Kidney capillary endothelial cell (primary cell): Measurements from ENCODE around the gene TMEM17.
A peak's percentile ranks its signal among the peaks of the same experiment; 100 is the strongest.

Experiments
- DNase-seq: peaks from one replicate; pipeline ENCODE4 v3.0.0-alpha.2; 2018; ENCODE audit warnings: low spot score

Gene TMEM17

GRCh38 chr2:62472312-62472711 is 33.7 kb downstream of the TMEM17 start:
- no peak for DNase-seq

DNA sequence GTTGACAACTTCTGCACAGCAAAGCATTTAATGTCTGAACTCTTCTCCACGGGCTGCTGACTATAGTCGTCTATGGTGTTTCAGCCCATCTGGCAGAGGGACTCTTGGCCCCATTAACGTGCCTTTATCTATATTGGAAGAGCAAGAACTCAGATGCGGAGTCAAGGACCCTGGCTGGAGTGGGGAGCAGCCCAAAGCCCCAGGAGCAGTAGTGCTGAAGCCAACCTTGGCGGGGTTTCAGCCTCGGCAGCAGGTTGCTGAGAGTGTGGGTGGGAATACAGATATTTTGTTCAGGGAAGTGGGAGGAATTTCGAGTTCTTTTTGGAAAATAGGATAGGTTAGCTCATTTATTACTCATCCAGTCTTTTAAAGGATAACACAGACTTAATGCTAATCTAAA is 34.2 kb downstream of the TMEM17 start:
- no peak for DNase-seq

DNA sequence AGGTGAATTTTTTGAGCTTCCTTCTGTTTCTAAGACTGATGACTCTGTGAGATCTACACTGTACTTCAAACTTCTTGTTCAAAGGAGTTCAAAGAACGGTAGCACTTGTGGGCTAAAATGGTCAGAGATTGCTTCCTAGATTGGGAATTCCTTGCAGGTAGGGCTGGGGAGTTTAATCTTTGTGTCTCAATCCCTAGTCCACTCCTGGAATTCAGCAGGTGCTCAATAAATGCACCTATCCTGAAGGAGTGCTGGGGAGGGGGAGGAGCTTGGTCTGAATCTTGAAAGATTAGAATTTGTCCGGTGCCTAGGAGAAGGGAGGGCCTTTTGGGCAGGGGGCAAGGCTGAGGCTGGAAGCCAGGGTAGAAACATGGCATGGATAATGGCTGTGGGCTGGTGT is 34.6 kb downstream of the TMEM17 start:
- DNase-seq = no peak

DNA sequence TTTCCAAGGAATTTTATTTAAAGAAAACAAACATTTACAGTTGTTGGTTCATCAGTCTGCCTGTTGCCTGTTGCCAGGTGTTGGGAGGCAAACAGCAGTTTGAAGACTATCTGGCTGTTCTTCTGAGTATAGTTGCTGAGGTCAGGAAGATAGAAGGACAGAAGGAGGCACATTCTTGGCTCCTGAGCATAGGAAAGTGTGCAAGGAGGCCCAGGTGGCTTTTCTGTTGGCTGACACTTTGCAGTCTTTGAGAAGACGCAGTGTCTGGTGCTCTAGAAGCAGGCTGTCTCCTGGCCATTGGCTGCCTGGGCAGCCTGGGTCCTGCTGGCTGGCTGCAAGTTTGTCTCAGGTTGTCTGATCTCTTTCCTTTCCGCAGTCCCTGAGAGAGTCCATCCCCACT is 36.4 kb downstream of the TMEM17 start:
- no peak for DNase-seq

GRCh38 chr2:62469114-62469513 is 36.9 kb downstream of the TMEM17 start:
- no peak for DNase-seq

DNA sequence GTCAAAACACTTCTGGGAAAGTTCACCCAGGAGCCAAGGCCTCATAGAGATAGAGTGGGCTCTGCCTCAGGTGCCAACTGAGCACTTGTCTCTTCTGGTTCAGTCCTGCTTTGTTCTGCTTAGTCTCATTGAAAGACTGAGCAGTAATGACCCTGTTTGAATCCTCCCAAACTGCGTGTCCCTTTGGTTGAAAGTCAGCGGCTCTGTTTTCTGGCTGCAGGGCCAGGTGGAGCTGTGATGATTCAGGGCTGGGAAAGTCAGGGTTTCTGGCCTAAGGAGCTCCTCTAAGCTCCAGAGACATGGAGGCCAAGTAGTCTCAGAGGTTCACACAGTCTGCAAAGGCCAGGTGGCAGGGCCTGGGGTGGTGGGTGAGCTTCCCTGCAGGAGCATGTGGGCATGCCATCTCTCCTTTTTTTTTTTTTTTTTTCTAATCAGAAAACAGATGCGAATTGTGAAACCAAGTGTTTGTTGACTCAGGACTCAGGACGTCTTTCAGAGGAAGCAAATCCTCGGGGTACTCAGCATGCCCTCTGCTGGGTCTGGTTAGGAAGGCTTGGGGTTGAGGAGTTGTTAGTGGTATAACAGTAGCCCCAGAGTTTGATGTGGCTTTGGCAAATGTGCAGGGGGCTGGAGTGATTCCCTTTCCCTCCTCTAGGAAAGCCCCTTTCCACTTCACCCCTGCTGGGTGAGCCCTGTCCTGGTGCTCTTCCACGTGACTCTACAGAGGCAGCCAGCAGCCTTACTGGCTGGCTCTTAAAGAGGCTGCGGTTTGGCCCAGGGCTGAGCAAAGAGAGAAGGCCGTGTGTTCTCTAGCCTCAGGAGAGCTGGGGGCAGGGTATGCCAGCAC is 38.3 kb downstream of the TMEM17 start:
- no peak for DNase-seq

DNA sequence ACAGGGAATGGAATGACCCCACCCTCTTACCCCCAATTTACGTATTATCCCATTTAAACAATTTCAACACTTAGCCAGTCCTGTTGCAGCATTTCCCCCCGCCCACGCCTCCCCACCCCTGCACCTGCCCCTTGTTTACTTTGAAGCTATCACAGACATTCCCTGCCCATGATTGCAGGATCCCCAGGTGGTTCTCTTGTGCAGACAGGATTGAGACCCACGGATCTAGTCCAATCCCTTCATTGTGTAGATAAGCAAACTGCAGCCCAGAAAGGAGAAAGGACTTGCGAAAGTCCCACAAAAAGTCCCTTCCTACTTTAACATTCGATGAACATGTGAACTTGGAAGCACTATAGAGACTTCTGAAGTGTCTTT is 38.9 kb downstream of the TMEM17 start:
- no peak for DNase-seq

DNA sequence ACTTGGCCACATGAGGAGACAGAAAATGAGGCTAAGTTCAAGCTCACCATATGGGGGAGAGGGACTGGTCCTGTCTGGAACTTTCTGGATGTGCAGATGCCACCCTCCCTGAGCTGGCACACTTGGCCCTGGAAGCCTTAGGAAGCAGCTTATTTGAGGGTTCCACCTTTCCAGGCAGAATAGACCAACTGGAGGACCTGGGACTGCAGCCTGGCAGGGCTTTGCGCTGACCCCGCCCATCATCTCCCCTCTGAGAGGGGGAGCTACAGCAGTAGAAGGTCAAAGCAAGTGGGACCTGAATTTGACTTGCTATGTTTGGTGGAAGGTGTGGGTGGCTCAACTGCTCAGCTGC is 39.5 kb downstream of the TMEM17 start:
- no peak for DNase-seq

- DNase-seq = no peak
These were observed 40.1 kb downstream of the TMEM17 start for GRCh38 chr2:62465741-62466502.

DNA sequence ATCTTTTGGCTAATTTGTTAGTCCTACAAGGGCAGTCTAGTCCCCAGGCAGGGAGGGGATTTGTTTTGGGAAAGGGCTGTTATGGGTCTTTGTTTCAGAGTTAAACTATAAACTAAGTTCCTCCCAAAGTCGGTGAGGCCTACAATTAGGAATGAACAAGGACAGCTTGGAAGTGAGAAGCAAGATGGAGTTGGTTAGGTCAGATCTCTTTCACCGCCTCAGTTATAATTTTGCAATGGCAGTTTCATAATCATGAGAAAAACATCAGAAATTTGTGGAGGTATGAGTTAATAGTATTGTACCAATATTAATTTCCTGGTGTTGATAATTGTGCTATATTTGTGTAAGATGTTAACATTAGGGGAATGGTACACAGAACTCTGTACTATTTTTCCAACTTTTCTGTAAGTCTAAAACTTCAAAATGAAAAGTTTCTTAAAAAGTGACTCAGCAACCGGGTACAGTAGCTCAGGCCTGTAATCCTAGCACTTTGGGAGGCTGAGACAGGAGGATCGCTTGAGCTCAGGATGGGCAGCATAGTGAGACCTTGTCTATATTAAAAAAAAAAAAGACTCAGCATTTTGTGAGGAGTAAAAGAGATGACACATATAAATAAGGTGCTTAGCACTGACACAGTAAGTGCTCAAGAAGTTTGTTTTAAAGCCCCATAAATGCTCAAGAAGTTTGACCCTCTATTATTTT is 40.8 kb downstream of the TMEM17 start:
- DNase-seq = no peak

DNA sequence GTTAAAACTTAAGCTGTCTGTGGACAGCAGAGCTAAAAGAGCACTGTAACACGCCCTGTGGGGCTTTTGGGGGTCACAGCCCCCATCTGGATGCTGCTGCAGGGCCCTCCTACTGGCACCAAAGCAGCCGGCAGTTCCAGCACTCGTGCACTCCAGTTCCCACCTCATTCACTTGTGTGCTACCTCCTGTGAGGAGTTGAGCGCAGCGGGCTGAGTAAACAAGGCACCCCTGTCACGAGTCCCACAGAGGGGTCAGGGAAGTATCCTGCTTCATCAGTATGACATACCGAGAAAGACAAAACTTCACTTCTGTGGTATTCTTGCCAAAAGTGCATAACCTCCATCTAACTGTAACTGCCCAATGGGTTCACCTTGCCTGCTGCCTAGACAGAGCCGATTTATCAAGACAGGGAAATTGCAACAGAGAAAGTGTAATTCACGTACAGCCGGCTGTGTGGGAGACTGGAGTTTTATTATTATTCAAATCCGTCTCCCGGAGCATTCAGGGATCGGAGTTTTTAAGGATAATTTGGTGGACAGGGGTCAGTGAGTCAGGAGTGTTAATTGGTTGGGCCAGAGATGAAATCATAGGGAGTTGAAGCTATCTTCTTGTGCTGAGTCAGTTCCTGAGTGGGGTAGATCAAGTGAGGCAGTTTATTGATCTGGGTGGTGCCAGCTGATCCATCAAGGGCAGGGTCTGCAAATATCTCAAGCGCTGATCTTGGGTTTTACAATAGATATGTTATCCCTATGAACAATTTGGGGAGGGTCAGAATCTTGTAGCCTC is 41.6 kb downstream of the TMEM17 start:
- no peak for DNase-seq

GRCh38 chr2:62462211-62462610 is 43.8 kb downstream of the TMEM17 start:
- DNase-seq = no peak

DNA sequence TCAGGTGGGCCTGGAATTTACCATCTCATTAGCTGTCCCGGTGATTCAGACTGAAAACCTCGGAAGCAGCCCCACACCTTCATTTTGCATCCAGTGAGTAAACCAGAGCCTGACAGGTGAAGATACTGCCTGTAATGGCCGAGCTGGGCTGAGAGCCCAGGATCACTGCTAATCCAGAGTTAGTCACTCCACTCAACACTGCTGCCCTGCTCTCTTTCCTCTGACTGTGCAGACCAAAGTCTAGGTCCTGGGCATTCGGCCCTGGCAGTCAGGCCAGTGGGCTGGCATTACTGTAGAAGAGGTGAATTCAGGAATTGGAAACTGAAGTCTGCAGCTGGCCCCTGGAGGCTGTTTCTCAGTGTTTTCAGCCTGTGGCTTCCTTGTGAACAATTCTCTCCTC is 44.3 kb downstream of the TMEM17 start:
- DNase-seq = no peak

- no peak for DNase-seq
These were observed 44.9 kb downstream of the TMEM17 start for GRCh38 chr2:62461017-62461553.

DNA sequence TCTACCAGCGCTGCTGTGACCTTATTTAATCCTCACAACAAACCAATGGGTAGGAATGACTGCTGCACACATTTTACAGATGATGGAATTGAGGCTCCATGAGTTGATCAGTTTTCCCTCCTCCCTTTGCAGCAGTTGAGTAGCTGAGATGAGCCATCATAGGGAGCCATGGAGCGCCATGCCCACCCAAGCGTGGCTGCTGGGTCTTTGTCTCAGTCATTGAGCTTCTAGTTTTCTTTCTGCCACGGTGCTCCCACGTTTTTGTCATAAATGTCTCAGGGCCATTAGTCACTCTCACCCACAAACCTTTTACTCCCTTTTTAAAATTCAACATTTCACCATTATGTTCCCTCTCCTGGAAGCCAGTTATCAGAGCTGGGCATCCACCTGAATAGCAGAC is 45.8 kb downstream of the TMEM17 start:
- DNase-seq = no peak

GRCh38 chr2:62459672-62460071 is 46.3 kb downstream of the TMEM17 start:
- DNase-seq = no peak

- no peak for DNase-seq
These were observed 46.9 kb downstream of the TMEM17 start for GRCh38 chr2:62459106-62459505.

DNA sequence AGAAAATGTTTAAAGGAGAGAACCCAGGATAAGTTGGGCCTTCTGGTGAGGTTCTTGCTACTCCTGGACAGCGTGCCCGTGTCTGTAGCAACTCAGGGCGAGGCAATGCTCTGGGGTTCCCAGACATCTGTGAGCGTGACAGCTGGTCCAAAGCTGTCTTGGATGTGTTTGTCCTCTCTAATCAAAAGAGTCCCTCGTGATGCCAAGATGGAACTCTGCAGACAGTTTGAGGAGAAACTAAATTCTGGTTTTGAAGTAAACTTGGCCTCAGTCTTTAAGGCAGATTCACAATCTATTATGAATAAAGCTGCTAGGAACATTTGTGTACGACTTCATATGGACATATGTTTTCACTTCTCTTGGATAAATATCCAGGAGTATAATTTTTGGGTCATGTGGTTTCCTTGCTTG is 47.3 kb downstream of the TMEM17 start:
- DNase-seq = no peak

DNA sequence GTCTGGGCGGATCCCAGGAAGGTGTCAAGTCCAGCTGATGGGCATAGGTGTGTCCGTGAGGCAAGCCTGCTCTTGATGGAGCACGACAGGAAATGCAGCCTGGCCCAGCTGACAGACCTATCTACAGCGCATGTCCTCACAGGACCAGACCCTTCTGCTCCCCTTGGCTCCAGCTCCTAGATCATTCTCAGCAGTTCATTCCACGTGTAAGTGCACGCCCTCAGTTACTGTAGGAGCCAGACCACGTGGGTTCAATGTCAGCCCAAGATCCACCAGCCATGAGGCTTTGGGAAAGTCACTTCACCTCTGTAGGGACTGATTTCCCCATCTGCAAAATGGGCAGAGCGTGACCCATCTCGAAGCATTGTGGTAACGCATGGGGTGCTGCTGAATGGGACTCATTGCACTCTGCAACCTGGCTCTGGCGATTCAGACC is 47.8 kb downstream of the TMEM17 start:
- no peak for DNase-seq

- no peak for DNase-seq
These were observed 48.4 kb downstream of the TMEM17 start for GRCh38 chr2:62457556-62457955.

- DNase-seq = peak; percentile 75
These were observed 49.1 kb downstream of the TMEM17 start for GRCh38 chr2:62456721-62457539.
